ENCODE results near the gene IGF1R. TPM values are rescaled to one million over a fixed set of nuclear protein-coding genes. Genes with fewer than 3 reads are reported as not detected.

Gene IGF1R
- total RNA-seq, 1 donor from 2014 or later, result 145 TPM

GRCh38 chr15:98731712-98732450 is 83.5 kb downstream of the IGF1R start:
- TF ChIP-seq, protein P1, sequence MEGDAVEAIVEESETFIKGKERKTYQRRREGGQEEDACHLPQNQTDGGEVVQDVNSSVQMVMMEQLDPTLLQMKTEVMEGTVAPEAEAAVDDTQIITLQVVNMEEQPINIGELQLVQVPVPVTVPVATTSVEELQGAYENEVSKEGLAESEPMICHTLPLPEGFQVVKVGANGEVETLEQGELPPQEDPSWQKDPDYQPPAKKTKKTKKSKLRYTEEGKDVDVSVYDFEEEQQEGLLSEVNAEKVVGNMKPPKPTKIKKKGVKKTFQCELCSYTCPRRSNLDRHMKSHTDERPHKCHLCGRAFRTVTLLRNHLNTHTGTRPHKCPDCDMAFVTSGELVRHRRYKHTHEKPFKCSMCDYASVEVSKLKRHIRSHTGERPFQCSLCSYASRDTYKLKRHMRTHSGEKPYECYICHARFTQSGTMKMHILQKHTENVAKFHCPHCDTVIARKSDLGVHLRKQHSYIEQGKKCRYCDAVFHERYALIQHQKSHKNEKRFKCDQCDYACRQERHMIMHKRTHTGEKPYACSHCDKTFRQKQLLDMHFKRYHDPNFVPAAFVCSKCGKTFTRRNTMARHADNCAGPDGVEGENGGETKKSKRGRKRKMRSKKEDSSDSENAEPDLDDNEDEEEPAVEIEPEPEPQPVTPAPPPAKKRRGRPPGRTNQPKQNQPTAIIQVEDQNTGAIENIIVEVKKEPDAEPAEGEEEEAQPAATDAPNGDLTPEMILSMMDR (IDR thresholded peaks at IDR 0.05; ENCODE audit: partially characterized antibody, unreplicated experiment), result no peak
- no peak for DNase-seq
- Mint-ChIP-seq H3K4me1 (ENCODE audit: low read depth, unreplicated experiment) (peaks cover 50% of the 10 kb centered on the region), H3K9me3 (ENCODE audit: unreplicated experiment) (peaks cover 8% of the 10 kb centered on the region), H3K27ac (ENCODE audit: unreplicated experiment) (no peak overlapping the region), H3K4me3 (ENCODE audit: unreplicated experiment) (no peak overlapping the region), H3K36me3 (ENCODE audit: unreplicated experiment) (no peaks in the 10 kb centered on the region), H3K27me3 (ENCODE audit: unreplicated experiment) (no peaks in the 10 kb centered on the region)

- Mint-ChIP-seq H3K36me3 (ENCODE audit: unreplicated experiment) (no peaks in the 10 kb centered on the region), H3K27me3 (ENCODE audit: unreplicated experiment) (no peaks in the 10 kb centered on the region), H3K9me3 (ENCODE audit: unreplicated experiment) (peaks cover 6% of the 10 kb centered on the region), H3K4me1 (ENCODE audit: low read depth, unreplicated experiment) (peaks cover 45% of the 10 kb centered on the region), H3K27ac (ENCODE audit: unreplicated experiment) (no peak overlapping the region), H3K4me3 (ENCODE audit: unreplicated experiment) (no peak overlapping the region)
- TF ChIP-seq, protein P1 (IDR thresholded peaks at IDR 0.05; ENCODE audit: partially characterized antibody, unreplicated experiment), result no peak
- no peak for DNase-seq
Measured at GRCh38 chr15:98733098-98733497, 84.8 kb downstream of the IGF1R start.

- Mint-ChIP-seq H3K36me3 (ENCODE audit: unreplicated experiment) (no peaks in the 10 kb centered on the region), H3K4me1 (ENCODE audit: low read depth, unreplicated experiment) (peaks cover 34% of the 10 kb centered on the region), H3K4me3 (ENCODE audit: unreplicated experiment) (no peak overlapping the region), H3K27ac (ENCODE audit: unreplicated experiment) (no peak overlapping the region), H3K27me3 (ENCODE audit: unreplicated experiment) (no peaks in the 10 kb centered on the region), H3K9me3 (ENCODE audit: unreplicated experiment) (peaks cover 2% of the 10 kb centered on the region)
- TF ChIP-seq, protein P1 (IDR thresholded peaks at IDR 0.05; ENCODE audit: partially characterized antibody, unreplicated experiment), result no peak
- DNase-seq, result no peak
Measured at GRCh38 chr15:98734466-98735199, 86.3 kb downstream of the IGF1R start.

- TF ChIP-seq, protein P1 (IDR thresholded peaks at IDR 0.05; ENCODE audit: partially characterized antibody, unreplicated experiment), result no peak
- no peaks in the 10 kb centered on the region for H3K27me3 Mint-ChIP-seq (ENCODE audit: unreplicated experiment)
- H3K36me3 Mint-ChIP-seq (ENCODE audit: unreplicated experiment), result no peaks in the 10 kb centered on the region
- peaks cover 30% of the 10 kb centered on the region for H3K4me1 Mint-ChIP-seq (ENCODE audit: low read depth, unreplicated experiment)
- no peak overlapping the region for H3K27ac Mint-ChIP-seq (ENCODE audit: unreplicated experiment)
- H3K4me3 Mint-ChIP-seq (ENCODE audit: unreplicated experiment), result no peak overlapping the region
- H3K9me3 Mint-ChIP-seq (ENCODE audit: unreplicated experiment), result peaks cover 2% of the 10 kb centered on the region
- no peak for DNase-seq
Measured at GRCh38 chr15:98735304-98735703, 87.0 kb downstream of the IGF1R start.

Measured in glutamatergic neuron (in vitro differentiated cells).